OCI-LY3 (cell line): ENCODE measurements around the gene PRDX5.
A peak's percentile ranks its signal among the peaks of the same experiment; 100 is the strongest.

Source experiments
- EZH2phosphoT487 ChIP-seq: fragments of 200-600 bp; shearing (Covaris generic); IDR thresholded peaks from 2 replicates; pipeline ENCODE4 v1.6.1; 2018; ENCODE audit warnings: antibody characterized with exemption, mixed run types, low read depth
- TF ChIP-seq, protein P1 (sequence below): fragments of 200-600, 300-600 bp; sonication (generic); IDR thresholded peaks from 2 replicates; pipeline ENCODE4 v1.5.1; 2014; ENCODE audit warnings: antibody characterized with exemption, low read length, low read depth

DNA sequence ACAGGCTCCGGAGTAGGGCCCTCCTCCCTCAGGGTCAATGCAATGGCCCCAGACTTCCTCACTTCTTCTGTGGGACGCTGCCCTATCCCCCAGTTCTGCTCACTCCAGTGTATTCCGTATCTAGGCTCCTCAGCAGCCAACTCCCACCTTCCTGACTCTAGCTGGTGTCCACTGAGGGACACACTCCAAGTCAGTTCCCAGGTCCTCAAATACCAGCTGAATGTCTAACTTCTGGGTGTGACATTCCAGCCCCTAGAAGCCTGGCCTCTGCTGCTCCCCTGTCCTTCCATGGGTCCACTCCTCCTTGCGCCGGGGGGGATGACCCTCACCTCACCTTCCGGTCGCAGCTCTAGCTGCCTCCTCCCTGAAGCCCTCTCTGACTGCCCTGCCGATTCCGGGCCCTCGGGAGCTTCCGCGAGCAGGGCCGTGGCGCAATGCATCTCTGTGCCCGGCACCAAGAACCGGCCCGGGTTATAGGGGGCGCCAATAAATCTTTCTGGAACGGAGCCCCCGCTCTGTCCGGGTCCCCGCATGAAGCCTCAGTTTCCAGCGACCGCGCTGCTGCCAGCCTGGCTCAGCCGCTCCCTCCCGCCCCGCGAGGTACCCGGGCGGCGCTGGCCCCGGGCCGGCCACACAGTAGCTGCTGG lies 48.9 kb upstream of the PRDX5 start:
- TF ChIP-seq, protein P1, sequence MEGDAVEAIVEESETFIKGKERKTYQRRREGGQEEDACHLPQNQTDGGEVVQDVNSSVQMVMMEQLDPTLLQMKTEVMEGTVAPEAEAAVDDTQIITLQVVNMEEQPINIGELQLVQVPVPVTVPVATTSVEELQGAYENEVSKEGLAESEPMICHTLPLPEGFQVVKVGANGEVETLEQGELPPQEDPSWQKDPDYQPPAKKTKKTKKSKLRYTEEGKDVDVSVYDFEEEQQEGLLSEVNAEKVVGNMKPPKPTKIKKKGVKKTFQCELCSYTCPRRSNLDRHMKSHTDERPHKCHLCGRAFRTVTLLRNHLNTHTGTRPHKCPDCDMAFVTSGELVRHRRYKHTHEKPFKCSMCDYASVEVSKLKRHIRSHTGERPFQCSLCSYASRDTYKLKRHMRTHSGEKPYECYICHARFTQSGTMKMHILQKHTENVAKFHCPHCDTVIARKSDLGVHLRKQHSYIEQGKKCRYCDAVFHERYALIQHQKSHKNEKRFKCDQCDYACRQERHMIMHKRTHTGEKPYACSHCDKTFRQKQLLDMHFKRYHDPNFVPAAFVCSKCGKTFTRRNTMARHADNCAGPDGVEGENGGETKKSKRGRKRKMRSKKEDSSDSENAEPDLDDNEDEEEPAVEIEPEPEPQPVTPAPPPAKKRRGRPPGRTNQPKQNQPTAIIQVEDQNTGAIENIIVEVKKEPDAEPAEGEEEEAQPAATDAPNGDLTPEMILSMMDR: 0 out of 2 replicates have a peak, but pooled peaks have one; percentile 27
- no peak for TF ChIP-seq EZH2phosphoT487
